HG02852 (cell line): Measurements from ENCODE around the gene NEU1.
"Not testable (repeated sequence)": the region's sequence is repeated elsewhere in the genome, so short reads cannot be mapped to it uniquely, and the experiment has no call there.

Experiments
- ATAC-seq: cut with Tn5 transposase; IDR thresholded peaks from one replicate; pipeline ENCODE4 v1.9.1; 2021; ENCODE audit warnings: mild to moderate bottlenecking, moderate library complexity; ENCODE audit not compliant: unreplicated experiment

The NEU1 gene

DNA sequence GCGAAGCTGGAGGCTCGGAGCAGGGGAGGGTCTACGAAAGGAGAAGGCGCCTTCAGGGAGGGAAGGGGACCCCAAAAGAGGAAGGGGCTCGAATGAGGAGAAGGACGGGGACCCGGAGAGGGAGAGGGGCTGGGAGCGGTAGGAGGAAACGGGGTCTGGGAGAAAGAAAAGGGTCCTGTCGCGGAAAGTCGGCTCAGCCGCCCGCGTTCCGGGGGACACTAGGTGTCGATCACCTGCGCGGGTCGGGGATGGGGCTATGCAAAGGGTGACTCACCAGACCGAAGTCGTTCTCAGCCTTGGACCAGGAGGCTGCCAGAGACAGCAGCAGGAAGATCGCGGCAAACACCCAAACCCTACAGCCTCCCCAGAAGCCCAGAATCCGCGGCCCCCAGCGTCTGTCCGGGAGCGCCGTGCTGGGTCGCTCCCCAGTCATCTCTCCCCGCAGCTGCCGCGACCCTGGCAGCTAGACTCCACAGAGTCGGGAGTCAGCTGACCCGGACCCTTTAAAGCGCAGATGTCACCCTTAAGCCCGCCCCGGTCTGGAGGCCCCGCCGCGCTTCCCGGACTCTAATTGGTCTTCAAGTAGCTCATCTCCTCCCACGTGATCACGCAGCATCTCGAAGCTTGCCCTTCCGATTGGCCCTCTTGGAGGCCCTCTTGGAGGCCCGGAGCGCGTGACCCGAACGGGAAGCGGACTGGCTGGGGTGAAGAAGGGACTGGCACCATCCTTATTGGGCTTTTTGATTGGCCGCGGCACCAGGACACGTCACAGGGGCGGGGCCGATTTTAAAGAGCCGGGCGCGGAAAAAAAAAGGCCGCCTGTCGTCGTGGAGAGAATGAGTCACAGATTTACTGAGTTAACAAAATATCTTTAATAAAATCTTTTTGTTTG is at the start of gene NEU1:
Gene NEU1, minus strand, starts transcription at position 478 of the 892 bp plus-strand sequence. Its CDS starts 45 bp downstream, at position 433.
- ATAC-seq, result peak; percentile 89

DNA sequence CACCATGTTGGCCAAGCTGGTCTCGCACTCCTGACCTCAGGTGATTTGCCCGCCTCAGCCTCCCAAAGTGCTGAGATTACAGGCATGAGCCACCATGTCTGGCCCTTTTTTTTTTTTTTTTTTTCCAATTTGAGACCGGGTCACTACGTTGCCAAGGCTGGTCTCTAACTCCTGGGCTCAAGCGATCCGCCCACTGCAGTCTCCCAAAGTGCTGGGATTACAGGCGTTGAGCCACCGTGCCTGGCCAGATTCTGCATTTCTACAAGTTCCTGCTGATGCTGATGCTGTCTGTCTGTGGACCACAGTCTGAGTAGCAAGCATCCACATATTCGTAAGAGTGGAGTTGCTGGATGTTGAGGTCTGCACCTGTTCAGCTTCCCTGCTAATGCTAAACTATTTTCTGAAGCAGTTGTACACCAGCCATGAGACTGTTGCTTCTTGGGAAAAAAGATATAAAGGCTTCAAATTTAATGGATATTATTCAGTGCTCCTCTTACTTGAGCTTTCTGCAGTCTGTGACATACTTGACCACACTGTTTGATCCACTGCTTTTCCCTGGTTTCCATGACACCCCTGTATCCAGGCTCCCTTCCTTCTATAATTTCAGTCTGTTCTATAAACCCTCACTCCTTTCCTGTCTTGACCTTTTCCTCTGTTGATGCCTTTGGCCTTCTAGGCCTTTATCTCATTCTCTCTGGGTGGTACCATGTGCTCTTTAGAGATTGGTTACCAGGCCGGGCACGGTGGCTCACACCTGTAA is 49.4 kb upstream of the NEU1 start:
- no peak for ATAC-seq

DNA sequence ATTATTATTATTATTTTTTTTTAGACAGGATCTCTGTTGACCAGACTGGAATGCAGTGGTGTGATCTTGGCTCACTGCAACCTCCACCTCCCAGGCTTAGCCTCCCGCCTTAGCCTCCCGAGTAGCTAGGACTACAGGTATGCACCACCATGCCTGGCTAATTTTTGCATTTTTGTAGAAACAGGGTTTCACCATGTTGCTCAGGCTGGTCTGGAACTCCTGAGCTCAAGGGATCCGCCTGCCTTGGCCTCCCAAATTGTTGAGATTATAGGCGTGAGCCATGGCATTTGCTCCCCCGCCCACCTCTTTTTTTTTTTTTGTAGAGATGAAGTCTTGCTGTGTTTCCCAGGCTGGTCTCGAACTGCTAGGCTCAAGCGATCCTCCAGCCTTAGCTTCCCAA is 46.7 kb upstream of the NEU1 start:
- not testable (repeated sequence) for ATAC-seq

DNA sequence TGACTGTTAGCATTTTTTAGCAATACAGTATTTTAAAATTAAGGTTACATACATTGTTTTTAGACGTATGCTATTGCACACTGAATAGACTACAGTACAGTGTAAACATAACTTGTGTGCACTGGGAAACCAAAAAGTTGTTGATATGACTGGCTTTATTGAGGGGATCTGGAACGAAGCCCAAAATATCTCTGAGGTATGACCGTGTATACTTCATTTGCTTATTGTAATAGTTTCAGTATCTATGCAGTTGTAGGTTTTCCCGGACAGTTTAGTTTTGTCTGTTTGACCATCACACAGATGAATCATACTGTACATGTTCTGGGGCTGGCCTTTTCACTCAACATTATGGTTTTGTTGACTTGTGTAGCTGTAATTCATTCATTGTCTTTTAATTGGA is 46.2 kb upstream of the NEU1 start:
- ATAC-seq, result peak; percentile 83

DNA sequence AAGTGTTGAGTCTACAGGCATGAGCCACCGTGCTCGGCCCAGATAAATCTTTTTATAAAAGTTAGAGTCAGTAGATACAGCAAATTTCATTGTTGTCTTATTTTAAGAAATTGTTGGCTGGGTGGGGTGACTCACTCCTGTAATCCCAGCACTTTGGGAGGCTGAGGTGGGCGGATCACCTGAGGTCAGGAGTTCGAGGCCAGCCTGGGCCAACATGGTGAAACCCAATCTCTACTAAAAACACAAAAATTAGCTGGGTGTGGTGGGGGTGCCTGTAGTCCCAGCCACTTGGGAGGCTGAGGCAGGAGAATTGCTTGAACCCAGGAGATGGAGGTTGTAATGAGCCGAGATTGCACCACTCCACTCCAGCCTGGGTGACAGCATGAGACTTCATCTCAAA is 45.6 kb upstream of the NEU1 start:
- not testable (repeated sequence) for ATAC-seq

DNA sequence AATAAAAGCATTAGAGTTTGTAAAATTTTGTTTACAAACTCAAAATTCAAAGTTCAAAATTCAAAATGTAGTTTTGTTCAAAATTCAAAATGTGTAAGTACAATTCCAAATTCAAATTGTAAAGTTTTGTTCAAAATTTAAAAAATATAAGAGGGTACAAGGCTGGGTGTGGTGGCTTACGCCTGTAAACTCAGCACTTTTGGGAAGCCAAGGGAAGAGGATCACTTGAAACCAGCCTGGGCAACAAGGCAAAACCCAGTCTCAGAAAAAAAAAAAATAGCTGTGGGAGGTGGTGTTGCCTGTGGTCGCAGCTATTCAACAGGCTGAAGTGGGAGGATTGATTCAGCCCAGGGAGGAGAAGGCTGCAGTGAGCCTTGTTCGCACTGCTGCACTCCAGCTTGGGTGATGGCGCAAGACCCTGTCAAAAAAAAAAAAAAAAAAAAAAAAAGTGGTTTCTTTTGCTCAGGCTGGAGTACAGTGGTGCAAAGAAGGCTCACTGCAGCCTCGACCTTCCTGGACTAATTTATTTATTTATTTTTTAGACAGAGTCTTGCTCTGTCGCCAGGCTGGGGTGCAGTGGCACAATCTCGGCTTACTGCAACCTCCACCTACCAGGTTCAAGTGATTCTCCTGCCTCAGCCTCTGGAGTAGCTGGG is 44.7 kb upstream of the NEU1 start:
- ATAC-seq, result no peak

DNA sequence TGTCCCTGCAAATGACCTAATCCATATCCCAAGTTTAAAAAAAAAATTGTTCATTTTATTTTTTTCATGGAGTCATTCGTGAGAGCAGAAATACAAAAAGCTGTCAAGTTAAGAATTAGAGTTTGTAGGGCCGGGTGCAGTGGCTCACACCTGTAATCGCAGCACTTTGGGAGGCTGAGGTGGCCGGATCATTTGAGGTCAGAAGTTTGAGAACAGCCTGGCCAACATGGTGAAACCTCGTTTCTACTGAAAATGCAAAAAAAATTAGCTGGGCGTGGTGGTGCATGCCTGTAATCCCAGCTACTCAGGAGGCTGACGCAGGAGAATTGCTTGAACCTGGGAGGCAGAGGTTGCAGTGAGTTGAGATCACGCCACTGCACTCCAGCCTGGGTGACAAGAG is 44.1 kb upstream of the NEU1 start:
- ATAC-seq, result not testable (repeated sequence)

DNA sequence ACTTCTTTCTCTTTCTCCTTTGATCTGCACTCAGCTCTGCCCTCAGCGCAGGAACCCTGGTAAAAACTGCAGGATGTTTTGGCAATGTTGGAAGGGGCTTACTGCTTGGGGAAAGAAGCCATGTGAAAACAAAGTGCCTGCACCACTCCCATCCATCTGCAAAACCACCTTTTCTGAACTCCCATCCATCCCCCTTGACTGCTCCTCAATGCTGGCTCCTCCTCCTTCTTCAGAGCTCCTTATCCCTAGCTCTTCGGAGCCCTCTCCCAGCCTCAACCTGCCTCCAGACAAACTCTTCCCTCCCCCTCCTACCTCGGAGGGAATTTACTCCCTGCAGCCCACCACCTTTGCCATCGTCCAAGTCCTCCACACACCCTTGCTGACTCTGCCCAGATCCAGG is 43.5 kb upstream of the NEU1 start:
- ATAC-seq, result no peak

DNA sequence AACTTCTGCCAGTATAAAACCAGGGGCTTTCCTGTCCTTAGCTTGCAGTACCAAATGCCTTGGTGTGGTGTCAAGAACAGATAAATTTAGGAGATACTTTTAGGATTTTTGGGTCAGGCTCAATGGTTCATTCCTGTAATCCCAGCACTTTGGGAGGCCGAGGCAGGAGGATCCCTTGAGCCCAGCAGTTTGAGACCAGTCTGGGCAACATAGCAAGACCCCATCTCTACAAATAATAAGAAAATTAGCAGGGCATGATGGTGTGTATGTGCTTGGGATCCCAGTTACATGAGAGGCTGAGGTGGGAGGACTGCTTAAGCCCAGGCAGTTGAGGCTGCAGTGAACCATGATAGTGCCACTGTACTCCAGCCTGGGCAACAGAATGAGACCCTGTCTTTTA is 42.4 kb upstream of the NEU1 start:
- no peak for ATAC-seq

DNA sequence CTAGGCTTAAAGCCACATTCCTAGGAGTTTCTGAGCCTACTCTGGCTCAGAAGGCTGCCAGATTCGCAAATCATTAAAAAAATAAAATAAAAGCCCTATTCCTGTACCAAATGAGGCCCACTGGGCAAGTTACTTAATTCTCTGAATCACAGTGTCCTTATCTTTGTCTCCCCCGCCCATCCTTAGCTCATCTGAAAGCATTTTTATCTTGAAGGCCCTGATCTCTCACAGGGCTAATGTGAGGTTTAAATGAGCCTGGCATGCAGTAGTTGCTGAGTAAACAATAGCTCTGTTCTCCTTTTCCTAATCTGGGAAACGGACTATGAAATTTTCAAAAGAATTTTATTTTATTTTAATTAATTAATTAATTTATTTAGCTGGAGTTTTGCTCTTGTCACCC is 41.3 kb upstream of the NEU1 start:
- ATAC-seq, result no peak

DNA sequence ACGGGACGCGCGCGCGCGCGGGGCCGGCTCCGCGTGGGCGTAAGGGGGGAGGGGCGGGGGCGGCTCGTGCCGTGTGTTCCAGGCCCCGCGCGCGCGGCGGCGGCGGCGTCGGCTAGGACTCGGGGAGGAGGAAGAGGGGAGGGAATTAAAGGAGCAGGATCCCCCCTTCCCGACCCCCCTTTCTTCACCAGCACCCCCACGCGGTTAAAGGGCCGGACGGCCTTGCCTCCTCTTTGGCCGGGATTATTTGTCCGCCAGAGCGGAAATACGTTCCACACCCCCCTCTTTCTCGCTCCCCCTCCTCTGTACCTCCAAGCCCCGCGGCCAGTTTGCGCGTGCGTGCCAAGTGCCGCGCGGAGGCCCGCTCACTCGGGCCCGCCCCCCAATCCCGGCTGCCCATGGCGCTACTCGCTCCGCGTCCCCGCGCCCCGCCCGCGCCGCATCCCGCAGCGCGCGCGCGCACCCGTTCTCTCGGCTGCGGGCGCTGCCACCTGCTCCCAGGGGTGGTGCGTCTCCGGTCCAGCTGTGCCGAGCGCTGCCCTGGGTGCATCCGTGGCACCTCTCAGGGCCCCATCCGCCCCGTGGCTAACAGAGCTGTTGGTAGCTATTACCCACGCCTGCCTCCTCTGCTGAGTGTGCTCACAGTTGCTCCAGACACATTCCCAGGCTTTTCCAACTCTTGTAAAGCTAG is 39.5 kb upstream of the NEU1 start, which contains the start of gene ZBTB12:
Gene ZBTB12, minus strand, starts transcription at position 134 of the 691 bp plus-strand sequence. CDS start 781 bp downstream, outside the sequence.
- ATAC-seq, result peak; percentile 43

DNA sequence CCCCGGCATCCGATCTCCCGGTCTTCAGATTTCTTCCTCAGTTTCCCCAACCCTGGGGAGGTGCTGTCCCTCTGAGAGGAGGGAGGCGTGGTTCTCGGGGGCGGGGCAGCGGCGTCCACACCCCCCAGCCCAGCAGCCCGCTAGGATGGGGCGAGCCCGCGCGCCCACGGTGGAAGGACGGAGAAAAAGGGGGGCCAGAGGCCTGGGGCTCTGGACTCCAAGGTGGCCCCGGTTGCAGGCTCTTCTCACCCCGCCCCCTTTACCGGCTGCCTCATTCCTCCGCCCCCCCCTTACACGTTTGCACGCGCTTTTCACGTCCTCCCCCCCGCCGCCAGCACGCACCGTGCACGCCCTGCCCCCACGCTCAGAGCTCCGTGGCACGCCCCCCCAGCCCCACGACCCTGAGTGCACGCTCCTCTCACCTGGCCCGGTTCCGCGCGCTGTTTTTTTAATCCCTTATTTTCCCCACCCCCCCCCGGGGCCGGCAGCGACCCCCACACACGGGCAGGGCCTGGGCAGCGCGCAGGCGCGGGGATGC is 38.9 kb upstream of the NEU1 start:
- ATAC-seq, result peak; percentile 5

DNA sequence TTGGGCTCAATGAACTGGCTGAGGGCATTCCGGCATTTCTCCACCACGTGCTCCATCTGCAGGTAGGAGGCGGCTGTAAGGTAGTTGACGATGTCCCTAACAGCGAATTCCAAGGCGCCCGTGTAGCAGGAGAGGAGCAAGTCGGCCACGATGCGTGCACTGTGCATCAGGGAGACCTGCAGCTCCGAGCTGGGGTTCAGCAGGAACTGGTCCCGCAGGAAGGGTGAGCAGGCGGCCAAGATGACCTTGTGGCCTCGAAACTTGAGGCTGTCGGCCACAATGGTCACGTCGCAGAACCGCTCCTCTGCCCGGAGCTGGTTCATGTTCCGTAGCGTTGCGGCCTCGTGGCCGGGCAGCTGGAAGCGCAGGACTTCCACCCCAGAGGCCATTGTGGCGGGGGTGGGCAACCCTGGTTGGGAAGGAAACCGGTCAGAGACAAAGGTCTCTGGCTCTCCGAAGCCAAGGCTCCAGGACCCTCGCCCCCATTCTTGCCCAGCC is 38.3 kb upstream of the NEU1 start:
- ATAC-seq, result no peak

DNA sequence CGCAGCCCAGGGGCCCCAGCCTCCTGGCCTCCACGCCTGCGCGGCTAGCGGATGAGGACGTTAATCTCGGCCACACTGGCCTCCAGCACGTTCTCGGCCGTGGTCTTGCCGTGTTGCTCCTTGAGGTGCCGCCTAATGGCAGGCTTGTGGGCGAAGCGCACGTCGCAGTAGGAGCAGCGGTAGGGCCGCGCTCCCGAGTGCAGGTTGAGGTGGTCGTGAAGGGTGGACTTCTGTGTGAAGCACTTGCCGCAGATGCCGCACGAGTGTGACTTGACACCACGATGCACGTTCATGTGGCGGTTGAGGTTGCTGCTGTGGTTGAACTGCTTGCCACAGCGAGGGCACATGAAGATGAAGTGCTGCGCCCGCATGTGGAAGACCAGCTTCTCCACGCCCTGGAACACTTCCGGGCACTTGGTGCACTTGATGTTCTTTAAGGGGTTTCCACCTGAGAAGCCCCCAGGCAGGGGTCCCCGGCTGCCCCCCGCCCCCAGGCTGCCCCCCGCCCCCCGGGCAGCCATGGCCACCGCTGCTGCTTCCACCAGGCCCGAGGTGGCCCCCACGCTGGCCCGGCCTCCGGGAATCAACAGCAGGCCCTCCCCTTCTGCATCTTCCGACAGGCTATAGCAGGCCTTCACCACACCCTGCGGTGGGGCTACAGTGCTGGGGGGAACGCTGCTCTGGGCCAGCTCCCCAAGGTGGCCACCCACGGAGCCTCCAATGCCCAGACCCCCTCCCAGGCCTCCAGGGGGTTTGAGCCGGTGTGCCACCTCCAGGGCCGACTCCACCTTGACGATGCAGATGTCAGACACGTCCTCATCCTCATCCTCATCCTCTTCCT is 37.5 kb upstream of the NEU1 start:
- ATAC-seq, result no peak

DNA sequence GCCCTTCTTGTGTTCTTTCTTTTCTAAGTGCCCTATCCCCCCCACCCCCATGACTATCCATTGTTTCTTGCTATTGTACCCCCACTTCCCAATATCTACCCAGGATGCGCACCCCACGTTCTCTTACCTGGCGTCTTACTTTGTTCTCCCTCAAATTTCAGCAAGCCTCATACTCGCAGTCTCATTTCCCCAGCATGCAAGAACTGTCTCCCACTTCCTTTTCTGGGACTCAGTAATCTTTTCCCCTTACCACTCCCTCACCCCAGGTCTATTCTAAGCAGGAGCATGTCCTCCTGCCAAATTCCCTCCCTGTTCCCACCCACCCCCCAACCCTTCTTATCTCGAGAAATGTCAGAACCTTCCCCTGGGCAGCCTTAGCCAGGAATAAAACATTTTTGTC is 36.6 kb upstream of the NEU1 start:
- no peak for ATAC-seq

DNA sequence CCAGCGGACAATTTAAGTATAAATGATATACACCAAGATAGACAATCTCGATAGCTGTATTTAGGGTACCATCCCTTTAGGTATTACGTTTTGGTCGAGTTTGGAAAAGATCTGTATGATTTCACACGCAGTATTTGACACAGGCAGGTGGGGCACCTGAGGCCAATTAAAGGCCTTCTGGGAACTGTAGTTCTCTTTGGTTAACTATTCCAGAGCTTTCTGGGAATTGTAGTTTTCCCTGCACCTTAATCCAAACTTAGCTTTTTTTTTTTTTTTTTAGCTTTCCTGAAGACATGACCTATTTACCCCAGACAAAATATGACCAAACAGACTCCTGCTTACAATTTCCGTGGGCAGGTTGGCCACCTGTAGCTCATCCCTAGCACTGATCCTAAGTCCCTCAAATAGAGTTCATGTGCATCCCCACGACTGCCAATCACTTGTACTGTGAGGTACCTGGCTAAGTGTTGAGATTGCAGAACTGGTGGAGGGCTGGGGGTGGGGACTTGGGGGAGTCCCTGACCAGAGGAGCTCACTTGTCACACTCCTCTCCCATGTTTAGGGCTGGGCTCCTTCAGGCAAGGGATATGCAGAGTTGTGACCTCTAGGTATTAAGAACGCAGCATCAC is 35.9 kb upstream of the NEU1 start:
- no peak for ATAC-seq

DNA sequence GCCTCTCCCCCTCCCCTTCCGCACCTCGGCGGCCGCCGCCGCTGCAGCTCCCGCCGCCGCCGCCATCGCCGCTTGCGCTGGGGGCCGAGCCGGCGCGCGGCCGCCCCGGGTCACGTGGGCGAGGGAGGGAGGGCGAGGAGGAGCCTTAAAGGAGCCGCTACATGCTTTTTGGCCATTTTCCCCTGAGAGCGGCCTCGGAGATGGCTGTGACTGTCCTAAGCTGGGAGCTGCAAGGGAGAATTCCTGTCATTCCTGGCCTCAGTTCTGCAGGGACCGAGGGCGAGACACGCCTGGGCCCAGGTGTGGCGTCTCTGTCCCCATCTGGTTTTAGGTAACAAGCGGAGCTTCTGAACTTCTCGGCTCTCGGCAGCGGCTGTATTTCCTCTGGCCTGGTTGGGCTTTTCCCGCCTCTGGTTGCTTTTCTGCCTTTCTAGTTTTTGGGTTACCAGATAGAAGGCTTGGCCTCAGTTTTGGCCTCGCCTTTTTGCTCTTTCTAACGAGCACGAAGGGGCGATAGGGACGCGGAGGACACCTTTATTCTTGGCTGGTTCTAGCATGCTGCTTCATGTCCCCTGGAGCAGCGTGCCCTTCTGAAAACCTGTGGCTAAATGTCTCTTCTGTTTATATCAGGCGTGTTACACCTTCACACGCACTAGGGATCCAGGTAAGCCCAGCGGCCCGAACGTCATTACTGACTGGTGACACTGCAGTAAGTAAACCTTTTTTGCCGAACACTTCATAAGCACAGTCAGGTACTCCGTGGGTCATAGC is 35.2 kb upstream of the NEU1 start, which contains the start of gene EHMT2:
Gene EHMT2, minus strand, starts transcription at position 87 of the 771 bp plus-strand sequence. Its CDS starts 21 bp downstream, at position 66.
- peak; percentile 56 for ATAC-seq
